ENCODE results near the gene AKR1E2.

Gene AKR1E2

DNA sequence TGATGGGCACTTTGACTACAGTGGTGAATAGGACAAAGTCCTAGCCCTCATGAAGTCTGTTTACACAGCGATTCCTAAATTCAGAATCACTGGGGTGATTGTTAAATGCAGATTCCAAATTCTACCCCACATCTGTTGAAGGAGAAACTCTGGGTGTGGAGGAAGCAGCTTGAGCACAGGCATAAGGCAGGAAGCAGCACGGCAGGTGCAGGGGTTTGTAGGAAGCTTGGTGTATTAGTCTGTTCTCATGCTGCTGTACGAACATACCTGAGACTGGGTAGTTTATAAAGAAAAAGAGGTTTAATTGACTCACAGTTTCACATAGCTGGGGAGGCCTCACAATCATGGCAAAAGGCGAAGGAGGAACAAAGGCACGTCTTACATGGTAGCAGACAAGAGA is 5.1 kb downstream of the AKR1E2 start:
- TF ChIP-seq, protein P1, sequence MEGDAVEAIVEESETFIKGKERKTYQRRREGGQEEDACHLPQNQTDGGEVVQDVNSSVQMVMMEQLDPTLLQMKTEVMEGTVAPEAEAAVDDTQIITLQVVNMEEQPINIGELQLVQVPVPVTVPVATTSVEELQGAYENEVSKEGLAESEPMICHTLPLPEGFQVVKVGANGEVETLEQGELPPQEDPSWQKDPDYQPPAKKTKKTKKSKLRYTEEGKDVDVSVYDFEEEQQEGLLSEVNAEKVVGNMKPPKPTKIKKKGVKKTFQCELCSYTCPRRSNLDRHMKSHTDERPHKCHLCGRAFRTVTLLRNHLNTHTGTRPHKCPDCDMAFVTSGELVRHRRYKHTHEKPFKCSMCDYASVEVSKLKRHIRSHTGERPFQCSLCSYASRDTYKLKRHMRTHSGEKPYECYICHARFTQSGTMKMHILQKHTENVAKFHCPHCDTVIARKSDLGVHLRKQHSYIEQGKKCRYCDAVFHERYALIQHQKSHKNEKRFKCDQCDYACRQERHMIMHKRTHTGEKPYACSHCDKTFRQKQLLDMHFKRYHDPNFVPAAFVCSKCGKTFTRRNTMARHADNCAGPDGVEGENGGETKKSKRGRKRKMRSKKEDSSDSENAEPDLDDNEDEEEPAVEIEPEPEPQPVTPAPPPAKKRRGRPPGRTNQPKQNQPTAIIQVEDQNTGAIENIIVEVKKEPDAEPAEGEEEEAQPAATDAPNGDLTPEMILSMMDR (conservative IDR thresholded peaks at IDR 0.05; ENCODE audit: low read depth, low read length) = no peak
- H3K4me3 ChIP-seq (ENCODE audit: low read length) = no peak overlapping the region
- DNase-seq (ENCODE audit: low read depth) = no peak

DNA sequence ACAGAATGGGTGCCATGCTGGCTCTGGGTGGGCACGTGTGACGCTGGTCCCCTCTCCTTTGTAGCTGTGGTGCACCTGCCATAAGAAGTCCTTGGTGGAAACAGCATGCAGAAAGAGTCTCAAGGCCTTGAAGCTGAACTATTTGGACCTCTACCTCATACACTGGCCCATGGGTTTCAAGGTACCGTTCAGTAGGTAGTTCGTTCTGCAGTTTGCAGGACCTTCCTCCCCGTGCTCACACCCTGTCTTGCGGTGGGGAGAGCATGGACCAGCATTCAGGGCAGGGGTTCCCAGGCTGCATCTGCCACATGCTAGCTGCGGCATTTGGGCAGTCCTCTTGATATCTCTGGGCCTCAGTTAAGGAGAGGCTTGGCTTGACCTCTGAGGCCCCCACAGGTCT is 7.3 kb downstream of the AKR1E2 start:
- no peak overlapping the region for H3K4me3 ChIP-seq (ENCODE audit: low read length)
- TF ChIP-seq, protein P1 (conservative IDR thresholded peaks at IDR 0.05; ENCODE audit: low read depth, low read length) = no peak
- no peak for DNase-seq (ENCODE audit: low read depth)

DNA sequence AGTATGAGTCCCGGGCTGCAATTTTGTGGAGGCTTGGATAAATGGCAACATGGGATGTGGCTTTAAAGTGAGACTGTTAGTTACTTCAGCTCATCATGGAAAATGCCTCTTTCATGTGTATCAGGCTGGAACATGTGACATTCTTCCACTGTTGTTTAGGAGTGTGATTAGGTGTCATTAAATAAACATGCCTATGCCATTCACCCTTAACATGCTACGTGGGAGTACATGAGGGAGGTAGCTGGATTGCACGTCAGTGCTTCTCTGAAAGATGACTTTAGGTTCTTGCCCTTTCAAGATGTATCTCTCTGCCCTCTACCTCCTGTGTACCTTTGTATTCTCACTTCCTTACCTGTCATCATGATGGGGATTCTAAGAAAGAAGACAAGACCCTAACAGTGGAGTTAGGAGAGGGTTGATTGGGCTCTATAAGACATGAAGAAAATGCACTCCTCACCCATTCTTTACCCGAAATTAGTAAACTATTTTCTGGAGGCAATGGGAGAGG is 8.9 kb downstream of the AKR1E2 start:
- no peak for DNase-seq (ENCODE audit: low read depth)
- H3K4me3 ChIP-seq (ENCODE audit: low read length) = no peak overlapping the region
- TF ChIP-seq, protein P1 (conservative IDR thresholded peaks at IDR 0.05; ENCODE audit: low read depth, low read length) = no peak

DNA sequence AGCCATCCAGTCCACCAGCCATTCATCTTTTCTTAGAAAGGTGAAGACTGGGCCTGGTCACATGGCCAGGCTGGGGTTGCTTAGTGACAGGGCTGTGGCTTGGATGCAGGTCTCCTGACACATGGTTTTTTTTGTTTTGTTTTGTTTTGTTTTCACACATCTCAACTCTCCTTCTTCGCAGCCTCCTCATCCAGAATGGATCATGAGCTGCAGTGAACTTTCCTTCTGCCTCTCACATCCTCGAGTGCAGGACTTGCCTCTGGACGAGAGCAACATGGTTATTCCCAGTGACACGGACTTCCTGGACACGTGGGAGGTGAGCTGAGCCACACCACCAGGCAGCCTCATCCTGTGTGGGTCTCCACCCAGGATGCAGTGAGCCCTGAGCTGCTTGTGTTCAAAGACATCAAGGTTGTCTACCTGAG is 9.5 kb downstream of the AKR1E2 start:
- TF ChIP-seq, protein P1 (conservative IDR thresholded peaks at IDR 0.05; ENCODE audit: low read depth, low read length) = no peak
- DNase-seq (ENCODE audit: low read depth) = no peak
- no peak overlapping the region for H3K4me3 ChIP-seq (ENCODE audit: low read length)

DNA sequence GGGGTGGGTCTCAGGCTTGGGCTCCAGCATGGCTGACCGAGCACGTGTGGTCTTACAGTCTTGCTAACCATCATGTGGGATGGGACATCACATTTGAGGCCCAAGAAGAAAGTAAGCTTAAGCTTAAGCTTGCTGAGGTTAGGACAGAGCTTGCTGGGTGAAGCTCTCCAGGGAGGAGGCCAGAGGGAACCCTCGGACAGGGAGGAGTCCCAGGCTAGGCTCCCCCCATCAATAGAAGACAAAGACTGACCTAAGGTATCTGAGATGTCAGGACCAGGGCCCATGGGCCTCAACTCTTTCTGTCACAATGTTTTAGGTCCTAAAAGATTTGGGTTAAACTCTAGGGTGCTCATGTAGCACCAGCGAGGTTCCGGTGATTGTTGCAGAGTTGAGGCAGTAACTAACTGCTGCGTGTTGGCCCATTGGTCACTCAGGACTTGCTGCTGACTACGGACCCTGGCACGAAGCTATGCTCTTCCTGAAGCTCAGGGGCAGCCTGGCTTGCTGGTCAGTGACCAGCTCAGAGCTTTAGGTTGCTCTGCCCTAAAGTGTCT is 10.5 kb downstream of the AKR1E2 start:
- DNase-seq (ENCODE audit: low read depth) = no peak
- no peak overlapping the region for H3K4me3 ChIP-seq (ENCODE audit: low read length)
- TF ChIP-seq, protein P1 (conservative IDR thresholded peaks at IDR 0.05; ENCODE audit: low read depth, low read length) = no peak

DNA sequence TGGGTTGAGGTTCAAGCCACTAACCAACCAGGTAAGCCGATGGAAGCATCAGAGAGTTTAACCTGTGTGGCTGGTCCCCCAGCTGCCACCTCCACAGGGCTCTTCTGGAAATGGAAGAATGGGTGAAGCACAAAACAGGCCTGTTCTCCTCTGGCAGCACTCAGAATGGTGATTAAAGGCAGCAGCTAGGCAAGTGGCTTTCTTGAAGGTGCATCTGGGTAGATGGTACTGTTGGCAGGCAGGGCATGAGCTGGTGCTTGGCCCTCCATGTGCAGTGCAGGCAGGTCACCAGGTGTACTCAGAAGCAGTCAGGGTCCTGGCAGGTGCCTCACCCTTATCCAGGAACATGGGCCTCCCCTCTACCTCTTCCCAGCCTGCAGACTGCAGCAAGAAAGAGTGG is 11.5 kb downstream of the AKR1E2 start:
- DNase-seq (ENCODE audit: low read depth) = no peak
- TF ChIP-seq, protein P1 (conservative IDR thresholded peaks at IDR 0.05; ENCODE audit: low read depth, low read length) = no peak
- H3K4me3 ChIP-seq (ENCODE audit: low read length) = no peak overlapping the region

DNA sequence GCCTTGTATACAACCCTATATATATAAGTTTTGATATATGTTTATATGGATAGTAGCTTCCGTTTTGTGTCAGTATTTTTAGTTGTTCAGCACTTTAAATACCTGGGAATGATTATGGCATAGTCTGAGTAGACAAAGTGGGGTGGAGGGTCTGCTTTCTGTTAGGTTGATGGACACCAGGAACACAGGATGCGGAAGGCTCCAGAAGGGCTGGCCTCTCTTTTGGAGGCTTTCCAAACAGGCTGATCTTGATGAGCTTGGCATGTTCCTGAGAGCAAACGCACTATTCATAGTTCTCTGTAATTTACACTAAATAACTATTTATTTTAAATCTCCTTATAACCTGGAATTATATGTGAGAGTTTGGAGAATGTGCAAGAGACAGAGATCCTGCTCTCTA is 12.7 kb downstream of the AKR1E2 start:
- DNase-seq (ENCODE audit: low read depth) = no peak
- TF ChIP-seq, protein P1 (conservative IDR thresholded peaks at IDR 0.05; ENCODE audit: low read depth, low read length) = no peak

More for the DNA sequence above, 12.7 kb downstream of the AKR1E2 start:
- H3K4me3 ChIP-seq (ENCODE audit: low read length) = no peak overlapping the region
